DND-41 (cell line): Measurements from ENCODE around the gene CDC42SE2.

Experiments
- ATAC-seq: fragments of 200-7000 bp; cut with Tn5 transposase; 3 replicates; pipeline ENCODE4 v1.9.1; 2021; ENCODE audit warnings: low read depth; ENCODE audit not compliant: insufficient read depth
- DNase-seq: peaks from one replicate; pipeline ENCODE4 v3.0.0-alpha.2; 2020
- H2AFZ ChIP-seq: 2 replicates; pipeline ENCODE4 v1.6.0; 2012; ENCODE audit warnings: low read depth, low read length
- H3K27ac ChIP-seq: 2 replicates; pipeline ENCODE4 v1.5.1; 2012; ENCODE audit warnings: low read length, inconsistent platforms
- H3K27me3 ChIP-seq: fragments of 200-600 bp; sonication (generic); 2 replicates; pipeline ENCODE4 v1.6.0; 2012; ENCODE audit warnings: low read length, mild to moderate bottlenecking, inconsistent platforms; ENCODE audit not compliant: insufficient read depth, poor library complexity
- H3K36me3 ChIP-seq: 2 replicates; pipeline ENCODE4 v1.5.1; 2012; ENCODE audit warnings: low read length, inconsistent platforms; ENCODE audit not compliant: insufficient read depth
- H3K4me1 ChIP-seq: 2 replicates; pipeline ENCODE4 v1.5.1; 2012; ENCODE audit warnings: mild to moderate bottlenecking, low read length; ENCODE audit not compliant: insufficient read depth
- H3K4me2 ChIP-seq: 2 replicates; pipeline ENCODE4 v1.6.0; 2012; ENCODE audit warnings: mild to moderate bottlenecking, moderate library complexity, low read length, inconsistent platforms; ENCODE audit not compliant: insufficient read depth
- H3K4me3 ChIP-seq, 2 experiments: fragments of 200-600 bp in 1 of 2; shearing (Covaris generic) in 1 of 2; 2 replicates each; pipeline ENCODE4 v1.5.1; 2012 to 2016; ENCODE audit warnings: inconsistent platforms in 2 of 2, low read length in 2 of 2, mild to moderate bottlenecking in 2 of 2, low read depth in 1 of 2, moderate library complexity in 1 of 2
- H3K79me2 ChIP-seq: 2 replicates; pipeline ENCODE4 v1.6.0; 2012; ENCODE audit warnings: low read length, inconsistent platforms; ENCODE audit not compliant: insufficient read depth
- H3K9ac ChIP-seq: 2 replicates; pipeline ENCODE4 v1.6.0; 2012; ENCODE audit warnings: low read depth, mild to moderate bottlenecking, inconsistent platforms, low read length, moderate library complexity
- H3K9me3 ChIP-seq: 2 replicates; pipeline ENCODE4 v1.5.1; 2012; ENCODE audit warnings: low read length, moderate library complexity, mild to moderate bottlenecking, inconsistent platforms; ENCODE audit not compliant: insufficient read depth, severe bottlenecking
- H4K20me1 ChIP-seq: 2 replicates; pipeline ENCODE4 v1.6.0; 2012; ENCODE audit warnings: low read length; ENCODE audit not compliant: insufficient read depth
- EZH2 ChIP-seq: IDR thresholded peaks from 3 replicates; pipeline ENCODE4 v1.6.1; 2012; ENCODE audit warnings: borderline replicate concordance, low read depth, mild to moderate bottlenecking, moderate library complexity, low read length, inconsistent platforms; ENCODE audit not compliant: severe bottlenecking
- TF ChIP-seq, protein P1 (sequence below): IDR thresholded peaks from 2 replicates; pipeline ENCODE4 v1.5.1; 2012; ENCODE audit warnings: borderline replicate concordance, low read length, moderate library complexity, mild to moderate bottlenecking; ENCODE audit not compliant: poor library complexity, severe bottlenecking; ENCODE audit errors: extremely low read depth

CDC42SE2 gene

GRCh38 chr5:131221888-131222287 is 42.0 kb upstream of the CDC42SE2 start:
- ATAC-seq (no peak), DNase-seq (no peak)
- H3K9me3 ChIP-seq = no peaks in the 10 kb centered on the region
- no peak overlapping the region for H3K4me2 ChIP-seq
- no peak overlapping the region for H3K27ac ChIP-seq
- no peaks in the 10 kb centered on the region for H3K36me3 ChIP-seq
- H3K27me3 ChIP-seq = no peaks in the 10 kb centered on the region
- no peak overlapping the region for H2AFZ ChIP-seq
- no peaks in the 10 kb centered on the region for H4K20me1 ChIP-seq
- no peak overlapping the region for H3K9ac ChIP-seq
- H3K79me2 ChIP-seq = no peaks in the 10 kb centered on the region
- H3K4me3 ChIP-seq = no peak overlapping the region
- no peaks in the 10 kb centered on the region; the same call in 1 of the 2 replicates for H3K4me1 ChIP-seq
- TF ChIP-seq EZH2 = no peak
- TF ChIP-seq, protein P1, sequence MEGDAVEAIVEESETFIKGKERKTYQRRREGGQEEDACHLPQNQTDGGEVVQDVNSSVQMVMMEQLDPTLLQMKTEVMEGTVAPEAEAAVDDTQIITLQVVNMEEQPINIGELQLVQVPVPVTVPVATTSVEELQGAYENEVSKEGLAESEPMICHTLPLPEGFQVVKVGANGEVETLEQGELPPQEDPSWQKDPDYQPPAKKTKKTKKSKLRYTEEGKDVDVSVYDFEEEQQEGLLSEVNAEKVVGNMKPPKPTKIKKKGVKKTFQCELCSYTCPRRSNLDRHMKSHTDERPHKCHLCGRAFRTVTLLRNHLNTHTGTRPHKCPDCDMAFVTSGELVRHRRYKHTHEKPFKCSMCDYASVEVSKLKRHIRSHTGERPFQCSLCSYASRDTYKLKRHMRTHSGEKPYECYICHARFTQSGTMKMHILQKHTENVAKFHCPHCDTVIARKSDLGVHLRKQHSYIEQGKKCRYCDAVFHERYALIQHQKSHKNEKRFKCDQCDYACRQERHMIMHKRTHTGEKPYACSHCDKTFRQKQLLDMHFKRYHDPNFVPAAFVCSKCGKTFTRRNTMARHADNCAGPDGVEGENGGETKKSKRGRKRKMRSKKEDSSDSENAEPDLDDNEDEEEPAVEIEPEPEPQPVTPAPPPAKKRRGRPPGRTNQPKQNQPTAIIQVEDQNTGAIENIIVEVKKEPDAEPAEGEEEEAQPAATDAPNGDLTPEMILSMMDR = no peak

GRCh38 chr5:131222731-131223130 is 41.1 kb upstream of the CDC42SE2 start:
- no peak overlapping the region for H3K9ac ChIP-seq
- H3K36me3 ChIP-seq = no peaks in the 10 kb centered on the region
- no peaks in the 10 kb centered on the region for H4K20me1 ChIP-seq
- no peaks in the 10 kb centered on the region for H3K27me3 ChIP-seq
- TF ChIP-seq, protein P1 = no peak
- no peak for TF ChIP-seq EZH2
- H3K27ac ChIP-seq = no peak overlapping the region
- H3K4me3 ChIP-seq = no peak overlapping the region
- H3K4me2 ChIP-seq = no peak overlapping the region
- no peak overlapping the region for H2AFZ ChIP-seq
- H3K79me2 ChIP-seq = no peaks in the 10 kb centered on the region
- ATAC-seq = no peak
- H3K4me1 ChIP-seq = no peaks in the 10 kb centered on the region; the same call in 1 of the 2 replicates
- no peaks in the 10 kb centered on the region for H3K9me3 ChIP-seq
- DNase-seq = no peak

GRCh38 chr5:131223751-131224386 is 40.0 kb upstream of the CDC42SE2 start:
- Histone ChIP-seq H3K4me3 (no peak overlapping the region), H3K4me2 (no peak overlapping the region), H3K79me2 (no peaks in the 10 kb centered on the region), H3K9ac (no peak overlapping the region), H2AFZ (no peak overlapping the region), H3K4me1 (peaks cover 8% of the 10 kb centered on the region), H3K27ac (no peak overlapping the region), H3K27me3 (no peaks in the 10 kb centered on the region), H3K9me3 (no peaks in the 10 kb centered on the region), H4K20me1 (no peaks in the 10 kb centered on the region), H3K36me3 (no peaks in the 10 kb centered on the region)
- no peak for DNase-seq
- TF ChIP-seq, protein P1 = no peak
- TF ChIP-seq EZH2 = no peak
- ATAC-seq = no peak
